ENCODE data around the gene ARHGEF28.

Gene ARHGEF28

GRCh38 chr5:73851471-73852181, 225.6 kb downstream of the ARHGEF28 start:
- Mint-ChIP-seq H3K27ac (no peak overlapping the region), H3K4me1 (ENCODE audit: low read depth) (no peaks in the 10 kb centered on the region), H3K36me3 (ENCODE audit: low read depth) (no peaks in the 10 kb centered on the region), H3K4me3 (no peak overlapping the region), H3K9me3 (no peaks in the 10 kb centered on the region), H3K27me3 (ENCODE audit: low read depth) (peaks cover 15% of the 10 kb centered on the region)

GRCh38 chr5:73853091-73853490, 227.1 kb downstream of the ARHGEF28 start:
- Mint-ChIP-seq H3K27ac (no peak overlapping the region), H3K36me3 (ENCODE audit: low read depth) (no peaks in the 10 kb centered on the region), H3K9me3 (no peaks in the 10 kb centered on the region), H3K4me3 (no peak overlapping the region), H3K27me3 (ENCODE audit: low read depth) (peaks cover 15% of the 10 kb centered on the region), H3K4me1 (ENCODE audit: low read depth) (no peaks in the 10 kb centered on the region)

GRCh38 chr5:73856997-73857396, 231.0 kb downstream of the ARHGEF28 start:
- no peaks in the 10 kb centered on the region for H3K36me3 Mint-ChIP-seq (ENCODE audit: low read depth)
- no peak overlapping the region for H3K27ac Mint-ChIP-seq
- no peaks in the 10 kb centered on the region for H3K9me3 Mint-ChIP-seq
- H3K27me3 Mint-ChIP-seq (ENCODE audit: low read depth), result peaks cover 17% of the 10 kb centered on the region
- no peaks in the 10 kb centered on the region for H3K4me1 Mint-ChIP-seq (ENCODE audit: low read depth)
- no peak overlapping the region for H3K4me3 Mint-ChIP-seq

- no peak overlapping the region for H3K27ac Mint-ChIP-seq
- no peaks in the 10 kb centered on the region for H3K9me3 Mint-ChIP-seq
- peaks cover 16% of the 10 kb centered on the region for H3K27me3 Mint-ChIP-seq (ENCODE audit: low read depth)
- H3K4me3 Mint-ChIP-seq, result no peak overlapping the region
- no peaks in the 10 kb centered on the region for H3K36me3 Mint-ChIP-seq (ENCODE audit: low read depth)
- H3K4me1 Mint-ChIP-seq (ENCODE audit: low read depth), result no peaks in the 10 kb centered on the region
Observed at GRCh38 chr5:73857446-73857845, 231.4 kb downstream of the ARHGEF28 start.

- H3K27ac Mint-ChIP-seq, result no peak overlapping the region
- H3K27me3 Mint-ChIP-seq (ENCODE audit: low read depth), result peaks cover 12% of the 10 kb centered on the region
- H3K4me3 Mint-ChIP-seq, result no peak overlapping the region
- no peaks in the 10 kb centered on the region for H3K36me3 Mint-ChIP-seq (ENCODE audit: low read depth)
- H3K9me3 Mint-ChIP-seq, result no peaks in the 10 kb centered on the region
- no peaks in the 10 kb centered on the region for H3K4me1 Mint-ChIP-seq (ENCODE audit: low read depth)
Observed at GRCh38 chr5:73858054-73858453, 232.1 kb downstream of the ARHGEF28 start.

- H3K36me3 Mint-ChIP-seq (ENCODE audit: low read depth), result no peaks in the 10 kb centered on the region
- no peak overlapping the region for H3K4me3 Mint-ChIP-seq
- H3K27ac Mint-ChIP-seq, result no peak overlapping the region
- peaks cover 18% of the 10 kb centered on the region for H3K27me3 Mint-ChIP-seq (ENCODE audit: low read depth)
- no peaks in the 10 kb centered on the region for H3K4me1 Mint-ChIP-seq (ENCODE audit: low read depth)
- H3K9me3 Mint-ChIP-seq, result no peaks in the 10 kb centered on the region
Observed at GRCh38 chr5:73858776-73859175, 232.8 kb downstream of the ARHGEF28 start.

GRCh38 chr5:73859696-73860095, 233.7 kb downstream of the ARHGEF28 start:
- no peaks in the 10 kb centered on the region for H3K4me1 Mint-ChIP-seq (ENCODE audit: low read depth)
- no peaks in the 10 kb centered on the region for H3K9me3 Mint-ChIP-seq
- no peaks in the 10 kb centered on the region for H3K36me3 Mint-ChIP-seq (ENCODE audit: low read depth)
- peaks cover 18% of the 10 kb centered on the region for H3K27me3 Mint-ChIP-seq (ENCODE audit: low read depth)
- no peak overlapping the region for H3K4me3 Mint-ChIP-seq
- no peak overlapping the region for H3K27ac Mint-ChIP-seq

GRCh38 chr5:73861313-73861988, 235.5 kb downstream of the ARHGEF28 start:
- Mint-ChIP-seq H3K27me3 (ENCODE audit: low read depth) (peaks cover 21% of the 10 kb centered on the region), H3K4me3 (no peak overlapping the region), H3K36me3 (ENCODE audit: low read depth) (no peaks in the 10 kb centered on the region)

GRCh38 chr5:73862796-73863195, 236.8 kb downstream of the ARHGEF28 start:
- H3K4me3 Mint-ChIP-seq, result no peak overlapping the region

More at GRCh38 chr5:73861313-73861988, 235.5 kb downstream of the ARHGEF28 start:
- Mint-ChIP-seq H3K9me3 (no peaks in the 10 kb centered on the region), H3K27ac (no peak overlapping the region), H3K4me1 (ENCODE audit: low read depth) (no peaks in the 10 kb centered on the region)

GRCh38 chr5:73863876-73864275, 237.9 kb downstream of the ARHGEF28 start:
- Mint-ChIP-seq H3K9me3 (no peaks in the 10 kb centered on the region), H3K27ac (no peak overlapping the region), H3K27me3 (ENCODE audit: low read depth) (peaks cover 21% of the 10 kb centered on the region), H3K4me1 (ENCODE audit: low read depth) (no peaks in the 10 kb centered on the region), H3K4me3 (no peak overlapping the region), H3K36me3 (ENCODE audit: low read depth) (no peaks in the 10 kb centered on the region)

More at GRCh38 chr5:73862796-73863195, 236.8 kb downstream of the ARHGEF28 start:
- Mint-ChIP-seq H3K9me3 (no peaks in the 10 kb centered on the region), H3K27me3 (ENCODE audit: low read depth) (peaks cover 21% of the 10 kb centered on the region), H3K36me3 (ENCODE audit: low read depth) (no peaks in the 10 kb centered on the region), H3K4me1 (ENCODE audit: low read depth) (no peaks in the 10 kb centered on the region), H3K27ac (no peak overlapping the region)

- Mint-ChIP-seq H3K4me3 (no peak overlapping the region), H3K9me3 (no peaks in the 10 kb centered on the region), H3K27me3 (ENCODE audit: low read depth) (peaks cover 20% of the 10 kb centered on the region), H3K4me1 (ENCODE audit: low read depth) (no peaks in the 10 kb centered on the region), H3K36me3 (ENCODE audit: low read depth) (no peaks in the 10 kb centered on the region), H3K27ac (no peak overlapping the region)
Observed at GRCh38 chr5:73865315-73865714, 239.3 kb downstream of the ARHGEF28 start.

- Mint-ChIP-seq H3K4me3 (no peak overlapping the region), H3K9me3 (no peaks in the 10 kb centered on the region), H3K27ac (no peak overlapping the region), H3K36me3 (ENCODE audit: low read depth) (no peaks in the 10 kb centered on the region), H3K27me3 (ENCODE audit: low read depth) (peaks cover 10% of the 10 kb centered on the region), H3K4me1 (ENCODE audit: low read depth) (no peaks in the 10 kb centered on the region)
Observed at GRCh38 chr5:73867345-73868335, 241.6 kb downstream of the ARHGEF28 start.

- H3K36me3 Mint-ChIP-seq (ENCODE audit: low read depth), result no peaks in the 10 kb centered on the region
- no peak overlapping the region for H3K4me3 Mint-ChIP-seq
- no peaks in the 10 kb centered on the region for H3K4me1 Mint-ChIP-seq (ENCODE audit: low read depth)
- H3K9me3 Mint-ChIP-seq, result no peaks in the 10 kb centered on the region
- H3K27me3 Mint-ChIP-seq (ENCODE audit: low read depth), result peaks cover 19% of the 10 kb centered on the region
- no peak overlapping the region for H3K27ac Mint-ChIP-seq
Observed at GRCh38 chr5:73883646-73884045, 257.6 kb downstream of the ARHGEF28 start.

GRCh38 chr5:73887688-73888087, 261.7 kb downstream of the ARHGEF28 start:
- Mint-ChIP-seq H3K27ac (no peak overlapping the region), H3K9me3 (no peaks in the 10 kb centered on the region), H3K36me3 (ENCODE audit: low read depth) (no peaks in the 10 kb centered on the region), H3K27me3 (ENCODE audit: low read depth) (peaks cover 25% of the 10 kb centered on the region), H3K4me1 (ENCODE audit: low read depth) (no peaks in the 10 kb centered on the region), H3K4me3 (no peak overlapping the region)

All from T-helper 1 cell treated with Interleukin-12 subunit alpha and Interleukin-12 subunit beta and Interleukin-4 antibody, amounts not matched to agents 30 μg/mL and 1 μg/mL, for 36 hours (primary cell).